H1 (cell line): ENCODE measurements around the gene LRG1. TPM values are rescaled to one million over a fixed set of nuclear protein-coding genes. Genes with fewer than 3 reads are reported as not detected.

ENCODE experiments used
- BRCA1 ChIP-seq: IDR thresholded peaks from 2 replicates; pipeline ENCODE4 v1.6.1; 2012; ENCODE audit warnings: low read depth, low read length, improper control_type of control experiment
- EZH2 ChIP-seq: fragments of 200-600 bp; sonication (generic); IDR thresholded peaks from 2 replicates; pipeline ENCODE4 v1.7.1; 2012; ENCODE audit warnings: low read depth, mild to moderate bottlenecking, moderate library complexity, low read length, inconsistent platforms; ENCODE audit not compliant: severe bottlenecking
- KDM4A ChIP-seq: IDR thresholded peaks from one replicate; pipeline ENCODE4 v1.7.1; 2012; ENCODE audit warnings: low read depth, mild to moderate bottlenecking, moderate library complexity, low read length, inconsistent platforms; ENCODE audit not compliant: severe bottlenecking
- PHF8 ChIP-seq: fragments of 200-600 bp; sonication (generic); conservative IDR thresholded peaks from 2 replicates; pipeline ENCODE4 v1.7.1; 2012; ENCODE audit warnings: low read depth, mild to moderate bottlenecking, inconsistent platforms, low read length, moderate library complexity
- RXRA ChIP-seq: IDR thresholded peaks from 2 replicates; pipeline ENCODE4 v1.6.1; 2011; ENCODE audit warnings: low read depth, mild to moderate bottlenecking, low read length, moderate library complexity; ENCODE audit not compliant: insufficient read depth
- SP2 ChIP-seq: IDR thresholded peaks from 2 replicates; pipeline ENCODE4 v1.6.1; 2012; ENCODE audit warnings: mild to moderate bottlenecking, low read length, inconsistent platforms
- TAF7 ChIP-seq: optimal IDR thresholded peaks from 2 replicates; pipeline ENCODE3; 2011; ENCODE audit warnings: low read depth, mild to moderate bottlenecking, inconsistent platforms, low read length, moderate library complexity, borderline replicate concordance
- TEAD4 ChIP-seq: IDR thresholded peaks from 2 replicates; pipeline ENCODE4 v1.6.1; 2012; ENCODE audit warnings: low read depth, low read length, inconsistent platforms, mixed read lengths
- polyA plus RNA-seq, 7 experiments: library from polyadenylated mRNA; depleted of rRNA in 3 of 7; stranded (reverse) in 5 of 7; unstranded in 2 of 7; fragments of >200 nt in 5 of 7; fragments of 200-250 nt in 2 of 7; gene quantifications; 1 replicate in 5 of 7; 2 replicates in 1 of 7; 4 replicates in 1 of 7; pipeline versions ENCODE4 v1.2.1 to v1.2.3, GENCODE V29; 2011 to 2013; ENCODE audit warnings: missing spikeins in 2 of 7, mixed read lengths in 2 of 7
- total RNA-seq: library from RNA; stranded (reverse); fragmentation: NEBNext Ultra II Directional; extraction: Animal tissue kit (Norgen Biotek cat#: 25700); gene quantifications from 2 replicates; pipeline ENCODE4 v1.2.1, GENCODE V29; 2021
- TF ChIP-seq, protein P1 (sequence below): fragments of 300-600 bp; sonication (generic); IDR thresholded peaks from 2 replicates; pipeline ENCODE4 v1.7.1; 2012; ENCODE audit warnings: low read length, moderate library complexity, mild to moderate bottlenecking, inconsistent platforms; ENCODE audit not compliant: insufficient replicate concordance
- TF ChIP-seq, protein P2 (sequence below): IDR thresholded peaks from 2 replicates; pipeline ENCODE4 v1.6.1; 2011; ENCODE audit warnings: low read depth, mild to moderate bottlenecking, low read length; ENCODE audit not compliant: insufficient read depth

LRG1 gene
- total and polyA plus RNA-seq, 2 of the 8 experiments (the other 6 are each of a cell fraction or from before 2014, with no cell fraction given), result 0.48 to 0.79 TPM

- TF ChIP-seq, protein P1, sequence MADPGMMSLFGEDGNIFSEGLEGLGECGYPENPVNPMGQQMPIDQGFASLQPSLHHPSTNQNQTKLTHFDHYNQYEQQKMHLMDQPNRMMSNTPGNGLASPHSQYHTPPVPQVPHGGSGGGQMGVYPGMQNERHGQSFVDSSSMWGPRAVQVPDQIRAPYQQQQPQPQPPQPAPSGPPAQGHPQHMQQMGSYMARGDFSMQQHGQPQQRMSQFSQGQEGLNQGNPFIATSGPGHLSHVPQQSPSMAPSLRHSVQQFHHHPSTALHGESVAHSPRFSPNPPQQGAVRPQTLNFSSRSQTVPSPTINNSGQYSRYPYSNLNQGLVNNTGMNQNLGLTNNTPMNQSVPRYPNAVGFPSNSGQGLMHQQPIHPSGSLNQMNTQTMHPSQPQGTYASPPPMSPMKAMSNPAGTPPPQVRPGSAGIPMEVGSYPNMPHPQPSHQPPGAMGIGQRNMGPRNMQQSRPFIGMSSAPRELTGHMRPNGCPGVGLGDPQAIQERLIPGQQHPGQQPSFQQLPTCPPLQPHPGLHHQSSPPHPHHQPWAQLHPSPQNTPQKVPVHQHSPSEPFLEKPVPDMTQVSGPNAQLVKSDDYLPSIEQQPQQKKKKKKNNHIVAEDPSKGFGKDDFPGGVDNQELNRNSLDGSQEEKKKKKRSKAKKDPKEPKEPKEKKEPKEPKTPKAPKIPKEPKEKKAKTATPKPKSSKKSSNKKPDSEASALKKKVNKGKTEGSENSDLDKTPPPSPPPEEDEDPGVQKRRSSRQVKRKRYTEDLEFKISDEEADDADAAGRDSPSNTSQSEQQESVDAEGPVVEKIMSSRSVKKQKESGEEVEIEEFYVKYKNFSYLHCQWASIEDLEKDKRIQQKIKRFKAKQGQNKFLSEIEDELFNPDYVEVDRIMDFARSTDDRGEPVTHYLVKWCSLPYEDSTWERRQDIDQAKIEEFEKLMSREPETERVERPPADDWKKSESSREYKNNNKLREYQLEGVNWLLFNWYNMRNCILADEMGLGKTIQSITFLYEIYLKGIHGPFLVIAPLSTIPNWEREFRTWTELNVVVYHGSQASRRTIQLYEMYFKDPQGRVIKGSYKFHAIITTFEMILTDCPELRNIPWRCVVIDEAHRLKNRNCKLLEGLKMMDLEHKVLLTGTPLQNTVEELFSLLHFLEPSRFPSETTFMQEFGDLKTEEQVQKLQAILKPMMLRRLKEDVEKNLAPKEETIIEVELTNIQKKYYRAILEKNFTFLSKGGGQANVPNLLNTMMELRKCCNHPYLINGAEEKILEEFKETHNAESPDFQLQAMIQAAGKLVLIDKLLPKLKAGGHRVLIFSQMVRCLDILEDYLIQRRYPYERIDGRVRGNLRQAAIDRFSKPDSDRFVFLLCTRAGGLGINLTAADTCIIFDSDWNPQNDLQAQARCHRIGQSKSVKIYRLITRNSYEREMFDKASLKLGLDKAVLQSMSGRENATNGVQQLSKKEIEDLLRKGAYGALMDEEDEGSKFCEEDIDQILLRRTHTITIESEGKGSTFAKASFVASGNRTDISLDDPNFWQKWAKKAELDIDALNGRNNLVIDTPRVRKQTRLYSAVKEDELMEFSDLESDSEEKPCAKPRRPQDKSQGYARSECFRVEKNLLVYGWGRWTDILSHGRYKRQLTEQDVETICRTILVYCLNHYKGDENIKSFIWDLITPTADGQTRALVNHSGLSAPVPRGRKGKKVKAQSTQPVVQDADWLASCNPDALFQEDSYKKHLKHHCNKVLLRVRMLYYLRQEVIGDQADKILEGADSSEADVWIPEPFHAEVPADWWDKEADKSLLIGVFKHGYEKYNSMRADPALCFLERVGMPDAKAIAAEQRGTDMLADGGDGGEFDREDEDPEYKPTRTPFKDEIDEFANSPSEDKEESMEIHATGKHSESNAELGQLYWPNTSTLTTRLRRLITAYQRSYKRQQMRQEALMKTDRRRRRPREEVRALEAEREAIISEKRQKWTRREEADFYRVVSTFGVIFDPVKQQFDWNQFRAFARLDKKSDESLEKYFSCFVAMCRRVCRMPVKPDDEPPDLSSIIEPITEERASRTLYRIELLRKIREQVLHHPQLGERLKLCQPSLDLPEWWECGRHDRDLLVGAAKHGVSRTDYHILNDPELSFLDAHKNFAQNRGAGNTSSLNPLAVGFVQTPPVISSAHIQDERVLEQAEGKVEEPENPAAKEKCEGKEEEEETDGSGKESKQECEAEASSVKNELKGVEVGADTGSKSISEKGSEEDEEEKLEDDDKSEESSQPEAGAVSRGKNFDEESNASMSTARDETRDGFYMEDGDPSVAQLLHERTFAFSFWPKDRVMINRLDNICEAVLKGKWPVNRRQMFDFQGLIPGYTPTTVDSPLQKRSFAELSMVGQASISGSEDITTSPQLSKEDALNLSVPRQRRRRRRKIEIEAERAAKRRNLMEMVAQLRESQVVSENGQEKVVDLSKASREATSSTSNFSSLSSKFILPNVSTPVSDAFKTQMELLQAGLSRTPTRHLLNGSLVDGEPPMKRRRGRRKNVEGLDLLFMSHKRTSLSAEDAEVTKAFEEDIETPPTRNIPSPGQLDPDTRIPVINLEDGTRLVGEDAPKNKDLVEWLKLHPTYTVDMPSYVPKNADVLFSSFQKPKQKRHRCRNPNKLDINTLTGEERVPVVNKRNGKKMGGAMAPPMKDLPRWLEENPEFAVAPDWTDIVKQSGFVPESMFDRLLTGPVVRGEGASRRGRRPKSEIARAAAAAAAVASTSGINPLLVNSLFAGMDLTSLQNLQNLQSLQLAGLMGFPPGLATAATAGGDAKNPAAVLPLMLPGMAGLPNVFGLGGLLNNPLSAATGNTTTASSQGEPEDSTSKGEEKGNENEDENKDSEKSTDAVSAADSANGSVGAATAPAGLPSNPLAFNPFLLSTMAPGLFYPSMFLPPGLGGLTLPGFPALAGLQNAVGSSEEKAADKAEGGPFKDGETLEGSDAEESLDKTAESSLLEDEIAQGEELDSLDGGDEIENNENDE, result no peak
- TF ChIP-seq SP2, result no peak
- no peak for TF ChIP-seq BRCA1
- TF ChIP-seq TEAD4, result no peak
- no peak for TF ChIP-seq KDM4A
- no peak for TF ChIP-seq PHF8
- no peak for TF ChIP-seq EZH2
- no peak for TF ChIP-seq TAF7
- TF ChIP-seq RXRA, result no peak
- TF ChIP-seq, protein P2, sequence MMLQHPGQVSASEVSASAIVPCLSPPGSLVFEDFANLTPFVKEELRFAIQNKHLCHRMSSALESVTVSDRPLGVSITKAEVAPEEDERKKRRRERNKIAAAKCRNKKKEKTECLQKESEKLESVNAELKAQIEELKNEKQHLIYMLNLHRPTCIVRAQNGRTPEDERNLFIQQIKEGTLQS, result no peak
- TF ChIP-seq, all 59 proteins: peak for 0
Measured at GRCh38 chr19:4488496-4488895, 51.3 kb downstream of the LRG1 start (continued).
